GM18499 (cell line): ENCODE data around the gene EFNB3.

ENCODE experiments used
- ATAC-seq: cut with Tn5 transposase; IDR thresholded peaks from one replicate; pipeline ENCODE4 v1.9.1; 2021; ENCODE audit warnings: moderate number of reproducible peaks; ENCODE audit not compliant: insufficient read depth, unreplicated experiment

Gene EFNB3

GRCh38 chr17:7756968-7757367 lies 52.0 kb downstream of the EFNB3 start:
- ATAC-seq: no peak
